ENCODE data around the gene PI16. TPM values are rescaled to one million over a fixed set of nuclear protein-coding genes. Genes with fewer than 3 reads are reported as not detected.

Gene PI16
- total and polyA plus RNA-seq, 2 donors (not counting 1 experiment from before 2014, with no cell fraction given) = 1.4 to 7.4 TPM

GRCh38 chr6:36920546-36920945 is 34.0 kb upstream of the PI16 start:
- CTCF ChIA-PET = interaction anchor here (0.9 kb wide), 1 partner anchor 98 kb away, joined by 3 read pairs; no protein-coding TSS in a partner anchor
- no peak for DNase-seq
- no peaks in the 10 kb centered on the region for H3K9me3 Mint-ChIP-seq (ENCODE audit: insufficient read depth)

DNA sequence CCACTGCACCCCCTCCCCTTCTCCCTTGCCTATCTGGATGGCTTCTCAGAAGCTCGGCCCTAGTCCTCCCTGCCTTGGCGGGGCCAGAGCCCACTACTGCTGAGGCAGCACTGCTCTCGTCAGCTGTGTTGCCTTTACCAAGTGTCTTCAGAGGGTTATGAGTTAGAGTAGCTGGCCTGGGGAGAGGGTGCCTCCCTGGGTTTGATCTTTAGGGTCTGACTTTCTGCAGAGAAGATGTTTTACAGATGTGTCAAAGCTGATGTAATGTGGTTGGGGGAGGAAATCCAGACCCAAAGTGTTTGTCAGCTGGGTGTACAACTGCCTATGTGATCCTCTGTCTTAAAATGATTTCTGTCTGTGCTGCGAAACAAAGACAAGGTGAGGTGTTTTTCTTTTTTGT is 30.4 kb upstream of the PI16 start:
- Histone ChIP-seq H3K9me3 (ENCODE audit: control extremely low read depth in 1 of 3, control insufficient read depth in 2 of 3, insufficient read depth in 1 of 3, low read length in 2 of 3) (no peaks in the 10 kb centered on the region), H3K36me3 (replicated peaks in 1 of 2; ENCODE audit: control extremely low read depth in 1 of 2, control insufficient read depth in 1 of 2, extremely low read depth in 1 of 2, insufficient read depth in 2 of 2, low read length in 1 of 2) (peaks cover 0 to 50% of the 10 kb centered on the region in 2 experiments), H3K9ac (ENCODE audit: low read length) (no peak overlapping the region), H3K4me1 (ENCODE audit: control insufficient read depth in 2 of 2, insufficient read depth in 2 of 2, low read length in 2 of 2) (no peaks in the 10 kb centered on the region), H3K27me3 (replicated peaks in 1 of 4; ENCODE audit: control extremely low read depth in 1 of 4, control insufficient read depth in 3 of 4, insufficient read depth in 4 of 4, low read length in 3 of 4) (no peaks in the 10 kb centered on the region), H3K79me2 (ENCODE audit: control insufficient read depth, insufficient read depth, low read length) (no peaks in the 10 kb centered on the region), H3K4me3 (ENCODE audit: control extremely low read depth in 1 of 5, extremely low read depth in 1 of 5, insufficient read depth in 1 of 5, low read depth in 2 of 5, low read length in 4 of 5) (no peak overlapping the region), H4K20me1 (ENCODE audit: control insufficient read depth, insufficient read depth, low read length, poor library complexity, severe bottlenecking) (no peaks in the 10 kb centered on the region), H3K27ac (ENCODE audit: low read length in 2 of 2) (no peak overlapping the region), H2AFZ (ENCODE audit: insufficient read depth, low read depth, low read length, poor library complexity, severe bottlenecking) (no peak overlapping the region), H3K4me2 (replicated peaks; ENCODE audit: low read depth, low read length, poor library complexity, severe bottlenecking) (no peak overlapping the region)
- Mint-ChIP-seq H3K9me3 (ENCODE audit: insufficient read depth) (no peaks in the 10 kb centered on the region), H3K27ac (no peak overlapping the region), H3K4me1 (peaks cover 5% of the 10 kb centered on the region), H3K4me3 (no peak overlapping the region), H3K27me3 (no peaks in the 10 kb centered on the region)
- ATAC-seq (ENCODE audit: low read depth) (no peak), DNase-seq (no peak)
- intact Hi-C loops (cut with micrococcal nuclease) = no loop called here
- ChIA-PET POLR2A (no interaction called here), CTCF (interaction anchor here (0.6 to 0.8 kb wide), 2 partner anchors 53 to 402 kb away, joined by 3 read pairs; no protein-coding TSS in a partner anchor)
- TF ChIP-seq, protein P1, sequence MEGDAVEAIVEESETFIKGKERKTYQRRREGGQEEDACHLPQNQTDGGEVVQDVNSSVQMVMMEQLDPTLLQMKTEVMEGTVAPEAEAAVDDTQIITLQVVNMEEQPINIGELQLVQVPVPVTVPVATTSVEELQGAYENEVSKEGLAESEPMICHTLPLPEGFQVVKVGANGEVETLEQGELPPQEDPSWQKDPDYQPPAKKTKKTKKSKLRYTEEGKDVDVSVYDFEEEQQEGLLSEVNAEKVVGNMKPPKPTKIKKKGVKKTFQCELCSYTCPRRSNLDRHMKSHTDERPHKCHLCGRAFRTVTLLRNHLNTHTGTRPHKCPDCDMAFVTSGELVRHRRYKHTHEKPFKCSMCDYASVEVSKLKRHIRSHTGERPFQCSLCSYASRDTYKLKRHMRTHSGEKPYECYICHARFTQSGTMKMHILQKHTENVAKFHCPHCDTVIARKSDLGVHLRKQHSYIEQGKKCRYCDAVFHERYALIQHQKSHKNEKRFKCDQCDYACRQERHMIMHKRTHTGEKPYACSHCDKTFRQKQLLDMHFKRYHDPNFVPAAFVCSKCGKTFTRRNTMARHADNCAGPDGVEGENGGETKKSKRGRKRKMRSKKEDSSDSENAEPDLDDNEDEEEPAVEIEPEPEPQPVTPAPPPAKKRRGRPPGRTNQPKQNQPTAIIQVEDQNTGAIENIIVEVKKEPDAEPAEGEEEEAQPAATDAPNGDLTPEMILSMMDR (IDR thresholded peaks at IDR 0.05) = no peak
- 98% methylated on average over 4 of the region's 4 CpGs for WGBS (ENCODE audit: insufficient coverage)

More at GRCh38 chr6:36920546-36920945, 34.0 kb upstream of the PI16 start:
- Mint-ChIP-seq H3K4me1 (no peaks in the 10 kb centered on the region), H3K27ac (no peak overlapping the region), H3K27me3 (no peaks in the 10 kb centered on the region), H3K4me3 (no peak overlapping the region)
- Histone ChIP-seq H3K36me3 (replicated peaks in 1 of 2; ENCODE audit: control extremely low read depth in 1 of 2, control insufficient read depth in 1 of 2, extremely low read depth in 1 of 2, insufficient read depth in 2 of 2, low read length in 1 of 2) (peaks cover 0 to 85% of the 10 kb centered on the region in 2 experiments), H3K4me3 (ENCODE audit: control extremely low read depth in 1 of 5, extremely low read depth in 1 of 5, insufficient read depth in 1 of 5, low read depth in 2 of 5, low read length in 4 of 5) (no peak overlapping the region), H4K20me1 (ENCODE audit: control insufficient read depth, insufficient read depth, low read length, poor library complexity, severe bottlenecking) (no peaks in the 10 kb centered on the region), H3K4me1 (ENCODE audit: control insufficient read depth in 2 of 2, insufficient read depth in 2 of 2, low read length in 2 of 2) (no peaks in the 10 kb centered on the region), H3K79me2 (ENCODE audit: control insufficient read depth, insufficient read depth, low read length) (no peaks in the 10 kb centered on the region), H3K27me3 (replicated peaks in 1 of 4; ENCODE audit: control extremely low read depth in 1 of 4, control insufficient read depth in 3 of 4, insufficient read depth in 4 of 4, low read length in 3 of 4) (no peaks in the 10 kb centered on the region), H3K4me2 (replicated peaks; ENCODE audit: low read depth, low read length, poor library complexity, severe bottlenecking) (no peak overlapping the region), H3K9ac (ENCODE audit: low read length) (no peak overlapping the region), H3K9me3 (ENCODE audit: control extremely low read depth in 1 of 3, control insufficient read depth in 2 of 3, insufficient read depth in 1 of 3, low read length in 2 of 3) (no peaks in the 10 kb centered on the region), H2AFZ (ENCODE audit: insufficient read depth, low read depth, low read length, poor library complexity, severe bottlenecking) (no peak overlapping the region), H3K27ac (ENCODE audit: low read length in 2 of 2) (no peak overlapping the region)
- POLR2A ChIA-PET = interaction anchor here (0.6 kb wide), 1 partner anchor 1147 kb away, joined by 3 read pairs; no protein-coding TSS in a partner anchor
- TF ChIP-seq, protein P1 (IDR thresholded peaks at IDR 0.05) = no peak
- TF ChIP-seq EZH2 (IDR thresholded peaks at IDR 0.05; ENCODE audit: borderline replicate concordance, insufficient read depth, low read depth, low read length, poor library complexity, severe bottlenecking) = no peak
- intact Hi-C loops (cut with micrococcal nuclease) = no loop called here
- ATAC-seq (ENCODE audit: low read depth) = no peak
- WGBS (ENCODE audit: insufficient coverage) = no CpG with 5 or more reads among the region's 5 CpGs

Measured in B cell (primary cell).